Calu3 (cell line): ENCODE results near the gene DSCAML1. TPM values are rescaled to one million over a fixed set of nuclear protein-coding genes. Genes with fewer than 3 reads are reported as not detected.
"Not testable (repeated sequence)": the region's sequence is repeated elsewhere in the genome, so short reads cannot be mapped to it uniquely, and the experiment has no call there.

Experiments used
- BruUV-seq: library from RNA; stranded (reverse); fragments of 400-500 nt; replicated peaks from 2 replicates; lab custom pipeline; 2021; lab: Mats Ljungman, UMichigan
- CTCF ChIA-PET: fragments of 300-600 bp; sonication (Branson Sonifier 250); formaldehyde crosslinking; loops from one replicate; lab custom pipeline; 2022; ENCODE audit warnings: antibody characterized with exemption; lab: Charles Lee
- DNase-seq: peaks from one replicate; pipeline ENCODE4 v3.0.0; 2022
- H3K27ac Mint-ChIP-seq: one replicate; pipeline ENCODE4 v1.8.0; 2022; ENCODE audit warnings: mixed read lengths; ENCODE audit not compliant: unreplicated experiment
- H3K27me3 Mint-ChIP-seq: one replicate; pipeline ENCODE4 v1.8.0; 2022; ENCODE audit warnings: mixed read lengths; ENCODE audit not compliant: unreplicated experiment
- H3K36me3 Mint-ChIP-seq: one replicate; pipeline ENCODE4 v1.8.0; 2022; ENCODE audit warnings: mild to moderate bottlenecking, moderate library complexity, mixed read lengths; ENCODE audit not compliant: insufficient read depth, unreplicated experiment
- H3K4me1 Mint-ChIP-seq: one replicate; pipeline ENCODE4 v1.8.0; 2022; ENCODE audit warnings: mild to moderate bottlenecking, low read depth, mixed read lengths; ENCODE audit not compliant: unreplicated experiment
- H3K4me3 Mint-ChIP-seq: one replicate; pipeline ENCODE4 v1.8.0; 2022; ENCODE audit warnings: mild to moderate bottlenecking, low read depth, moderate library complexity, mixed read lengths; ENCODE audit not compliant: unreplicated experiment
- H3K9me3 Mint-ChIP-seq: one replicate; pipeline ENCODE4 v1.8.0; 2022; ENCODE audit warnings: low read depth, mixed read lengths; ENCODE audit not compliant: unreplicated experiment
- CTCF ChIP-seq: fragments of 200-600 bp; IDR thresholded peaks from one replicate; pipeline ENCODE4 v1.8.0; 2022; ENCODE audit warnings: antibody characterized with exemption; ENCODE audit not compliant: unreplicated experiment
- intact Hi-C: fragments of 100-400 bp; cut with micrococcal nuclease; formaldehyde crosslinking; loops from one replicate; pipeline ENCODE4 v1.10.0; 2022; ENCODE audit not compliant: unreplicated experiment
- total RNA-seq: library from RNA; stranded (reverse); gene quantifications from 2 replicates; pipeline ENCODE4 v1.2.3, GENCODE V29; 2022

DSCAML1 gene
- total RNA-seq, 1 experiment from 2014 or later, result 0.07 TPM

GRCh38 chr11:117765068-117765467 is 31.9 kb downstream of the DSCAML1 start:
- H3K4me1 Mint-ChIP-seq, result no peaks in the 10 kb centered on the region

GRCh38 chr11:117763465-117763864 is 33.6 kb downstream of the DSCAML1 start:
- H3K36me3 Mint-ChIP-seq, result not testable (repeated sequence)
- peaks cover 42% of the 10 kb centered on the region for H3K27me3 Mint-ChIP-seq

More at GRCh38 chr11:117765068-117765467, 31.9 kb downstream of the DSCAML1 start:
- TF ChIP-seq CTCF, result no peak
- no TSS peak for BruUV-seq
- Mint-ChIP-seq H3K27me3 (peaks cover 33% of the 10 kb centered on the region), H3K27ac (no peak overlapping the region), H3K4me3 (no peak overlapping the region), H3K9me3 (no peaks in the 10 kb centered on the region), H3K36me3 (no peaks in the 10 kb centered on the region)
- intact Hi-C loops, result no loop called here
- DNase-seq, result no peak
- CTCF ChIA-PET, result no interaction called here

GRCh38 chr11:117761993-117762392 is 35.0 kb downstream of the DSCAML1 start:
- Mint-ChIP-seq H3K27me3 (peaks cover 30% of the 10 kb centered on the region), H3K9me3 (no peaks in the 10 kb centered on the region), H3K4me1 (no peaks in the 10 kb centered on the region), H3K36me3 (no peaks in the 10 kb centered on the region), H3K4me3 (no peak overlapping the region), H3K27ac (no peak overlapping the region)
- no TSS peak for BruUV-seq
- intact Hi-C loops, result no loop called here
- CTCF ChIA-PET, result no interaction called here
- no peak for DNase-seq
- TF ChIP-seq CTCF, result no peak

More at GRCh38 chr11:117763465-117763864, 33.6 kb downstream of the DSCAML1 start:
- CTCF ChIA-PET, DNase-seq, intact Hi-C loops, H3K27ac Mint-ChIP-seq, H3K4me3 Mint-ChIP-seq, H3K9me3 Mint-ChIP-seq, H3K4me1 Mint-ChIP-seq, BruUV-seq: not testable (repeated sequence)

- no TSS peak for BruUV-seq
- Mint-ChIP-seq H3K27me3 (peaks cover 43% of the 10 kb centered on the region), H3K4me3 (no peak overlapping the region), H3K27ac (no peak overlapping the region), H3K4me1 (no peaks in the 10 kb centered on the region), H3K9me3 (no peaks in the 10 kb centered on the region), H3K36me3 (no peaks in the 10 kb centered on the region)
- intact Hi-C loops, result no loop called here
- no peak for TF ChIP-seq CTCF
- CTCF ChIA-PET, result interaction anchor here (0.6 kb wide), 1 partner anchor 248 kb away, joined by 7 read pairs; no protein-coding TSS in a partner anchor
- DNase-seq, result no peak
Observed at GRCh38 chr11:117759305-117759704, 37.7 kb downstream of the DSCAML1 start.

- no peak for TF ChIP-seq CTCF
- Mint-ChIP-seq H3K4me3 (no peak overlapping the region), H3K36me3 (no peaks in the 10 kb centered on the region)
Observed at GRCh38 chr11:117754030-117754429, 43.0 kb downstream of the DSCAML1 start.

More at GRCh38 chr11:117754030-117754429, 43.0 kb downstream of the DSCAML1 start:
- BruUV-seq, result no TSS peak
- Mint-ChIP-seq H3K27me3 (peaks cover 39% of the 10 kb centered on the region), H3K4me1 (no peaks in the 10 kb centered on the region), H3K9me3 (no peaks in the 10 kb centered on the region), H3K27ac (no peak overlapping the region)
- intact Hi-C loops, result no loop called here
- no peak for DNase-seq
- CTCF ChIA-PET, result no interaction called here
